ENCODE data around the gene RCAN3. TPM values are rescaled to one million over a fixed set of nuclear protein-coding genes. Genes with fewer than 3 reads are reported as not detected.

RCAN3 gene
- total RNA-seq, 1 donor, result 11.7 TPM

DNA sequence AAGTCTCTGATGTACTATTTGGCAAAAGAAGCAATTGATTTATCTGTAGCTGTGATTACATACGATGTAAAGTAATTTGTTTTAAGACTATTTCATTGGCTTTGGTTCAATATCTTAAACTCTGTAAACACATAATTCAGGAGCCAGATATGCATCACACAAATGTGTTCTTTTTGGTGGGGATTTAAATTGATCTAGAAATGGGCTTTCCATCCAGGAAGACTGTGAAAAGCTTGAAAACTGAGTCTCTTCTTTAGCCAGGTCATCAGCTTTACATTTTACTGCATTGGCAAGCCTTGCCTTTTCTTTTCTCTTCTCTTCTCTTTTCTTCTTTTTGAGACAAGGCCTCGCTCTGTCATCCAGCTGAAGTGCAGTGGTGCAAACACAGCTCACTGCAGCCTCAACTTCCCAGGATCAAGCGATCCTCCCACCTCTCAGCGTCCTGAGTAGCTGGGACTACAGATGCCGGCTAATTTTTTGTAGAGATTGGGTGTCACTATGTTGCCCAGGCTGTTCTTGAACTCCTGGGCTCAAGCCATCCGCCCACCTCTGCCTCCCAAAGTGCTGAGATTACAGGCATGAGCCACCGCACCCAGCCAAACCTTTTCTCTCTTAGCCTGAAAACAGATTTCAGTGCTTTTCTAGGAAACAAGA is 1.4 kb downstream of the RCAN3 start:
- TF ChIP-seq, protein P1, sequence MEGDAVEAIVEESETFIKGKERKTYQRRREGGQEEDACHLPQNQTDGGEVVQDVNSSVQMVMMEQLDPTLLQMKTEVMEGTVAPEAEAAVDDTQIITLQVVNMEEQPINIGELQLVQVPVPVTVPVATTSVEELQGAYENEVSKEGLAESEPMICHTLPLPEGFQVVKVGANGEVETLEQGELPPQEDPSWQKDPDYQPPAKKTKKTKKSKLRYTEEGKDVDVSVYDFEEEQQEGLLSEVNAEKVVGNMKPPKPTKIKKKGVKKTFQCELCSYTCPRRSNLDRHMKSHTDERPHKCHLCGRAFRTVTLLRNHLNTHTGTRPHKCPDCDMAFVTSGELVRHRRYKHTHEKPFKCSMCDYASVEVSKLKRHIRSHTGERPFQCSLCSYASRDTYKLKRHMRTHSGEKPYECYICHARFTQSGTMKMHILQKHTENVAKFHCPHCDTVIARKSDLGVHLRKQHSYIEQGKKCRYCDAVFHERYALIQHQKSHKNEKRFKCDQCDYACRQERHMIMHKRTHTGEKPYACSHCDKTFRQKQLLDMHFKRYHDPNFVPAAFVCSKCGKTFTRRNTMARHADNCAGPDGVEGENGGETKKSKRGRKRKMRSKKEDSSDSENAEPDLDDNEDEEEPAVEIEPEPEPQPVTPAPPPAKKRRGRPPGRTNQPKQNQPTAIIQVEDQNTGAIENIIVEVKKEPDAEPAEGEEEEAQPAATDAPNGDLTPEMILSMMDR (IDR thresholded peaks at IDR 0.05; ENCODE audit: insufficient read depth, low read depth, low read length), result no peak
- DNase-seq (ENCODE audit: low read depth), result no peak
- H3K4me3 ChIP-seq (ENCODE audit: low read depth, low read length), result no peak overlapping the region

DNA sequence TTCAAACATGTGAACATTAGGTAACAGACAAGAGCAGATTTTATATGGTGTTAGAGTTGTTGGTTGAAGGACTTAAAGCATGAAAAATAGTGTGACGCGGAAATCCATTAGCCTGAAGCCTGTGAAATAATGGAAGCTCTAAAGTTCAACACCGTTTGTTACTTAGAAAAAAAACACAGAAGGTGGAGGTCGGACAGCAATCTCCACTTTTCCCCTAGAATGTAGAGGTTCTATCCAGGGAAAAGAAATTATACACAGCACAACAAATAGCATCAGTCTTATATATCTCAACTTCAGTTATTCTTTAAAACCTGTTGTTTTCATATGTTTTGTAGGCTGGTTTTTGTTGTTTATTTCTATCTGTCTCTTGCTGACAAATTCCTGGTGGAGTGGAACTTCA is 1.9 kb downstream of the RCAN3 start:
- no peak for DNase-seq (ENCODE audit: low read depth)
- H3K4me3 ChIP-seq (ENCODE audit: low read depth, low read length), result no peak overlapping the region
- TF ChIP-seq, protein P1 (IDR thresholded peaks at IDR 0.05; ENCODE audit: insufficient read depth, low read depth, low read length), result no peak

- DNase-seq (ENCODE audit: low read depth), result no peak
- TF ChIP-seq, protein P1 (IDR thresholded peaks at IDR 0.05; ENCODE audit: insufficient read depth, low read depth, low read length), result no peak
- no peak overlapping the region for H3K4me3 ChIP-seq (ENCODE audit: low read depth, low read length)
Observed at GRCh38 chr1:24505816-24506215, 3.2 kb downstream of the RCAN3 start.

DNA sequence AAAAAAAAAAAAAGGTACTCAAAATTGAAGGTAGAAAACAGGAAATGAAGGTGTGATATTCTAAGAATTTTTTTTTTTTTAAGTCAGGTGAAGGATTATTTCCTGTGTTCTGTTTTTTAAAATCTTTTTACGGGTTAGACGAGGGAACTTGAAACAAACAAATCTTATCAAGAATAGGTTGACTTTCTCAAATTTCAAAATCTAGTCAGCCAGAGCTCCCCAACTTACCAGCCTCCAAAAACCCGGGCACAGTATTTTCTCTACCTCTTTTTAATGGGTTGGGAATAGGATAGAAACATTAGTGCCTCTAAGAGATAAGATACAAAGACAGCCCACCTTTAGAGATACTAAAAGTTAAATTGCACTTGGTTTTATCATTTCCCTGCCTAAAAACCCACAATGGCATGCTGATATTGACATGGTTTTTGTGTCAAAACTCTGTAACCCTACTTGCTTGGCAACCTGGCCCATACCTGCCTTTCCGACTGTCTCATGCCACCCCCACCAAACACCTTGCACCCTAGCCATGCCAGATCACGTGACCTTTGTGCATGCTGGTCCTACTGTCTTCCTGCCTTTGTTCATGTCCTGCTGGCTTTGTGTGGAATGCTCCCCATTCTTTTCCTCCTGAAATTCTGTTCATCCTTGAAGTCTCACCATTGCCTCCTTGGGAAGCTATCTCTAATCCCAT is 4.2 kb downstream of the RCAN3 start:
- no peak overlapping the region for H3K4me3 ChIP-seq (ENCODE audit: low read depth, low read length)
- no peak for DNase-seq (ENCODE audit: low read depth)
- TF ChIP-seq, protein P1 (IDR thresholded peaks at IDR 0.05; ENCODE audit: insufficient read depth, low read depth, low read length), result no peak

- TF ChIP-seq, protein P1 (IDR thresholded peaks at IDR 0.05; ENCODE audit: insufficient read depth, low read depth, low read length), result no peak
- no peak overlapping the region for H3K4me3 ChIP-seq (ENCODE audit: low read depth, low read length)
- DNase-seq (ENCODE audit: low read depth), result no peak
Observed at GRCh38 chr1:24507405-24507804, 4.8 kb downstream of the RCAN3 start.

DNA sequence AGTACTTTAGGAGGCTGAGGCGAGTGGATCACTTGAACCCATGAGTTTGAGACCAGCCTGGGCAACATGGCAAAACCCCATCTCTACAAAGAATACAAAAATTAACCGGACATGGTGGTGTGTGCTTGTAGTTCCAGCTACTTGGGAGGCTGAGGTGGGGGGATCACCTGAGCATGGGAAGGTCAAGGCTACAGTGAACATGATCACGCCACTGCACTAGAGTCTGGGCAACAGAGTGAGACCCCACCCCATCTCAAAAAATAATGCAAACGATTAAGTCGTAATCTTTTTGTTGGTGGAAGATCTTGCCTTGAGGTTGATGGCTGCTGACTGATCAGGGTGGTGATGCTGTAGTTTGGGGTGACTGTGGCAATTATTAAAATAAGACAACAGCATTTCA is 6.3 kb downstream of the RCAN3 start:
- no peak overlapping the region for H3K4me3 ChIP-seq (ENCODE audit: low read depth, low read length)
- TF ChIP-seq, protein P1 (IDR thresholded peaks at IDR 0.05; ENCODE audit: insufficient read depth, low read depth, low read length), result no peak
- no peak for DNase-seq (ENCODE audit: low read depth)

Data from fibroblast of villous mesenchyme (primary cell).